Measurements from ENCODE around the gene RBM28.

DNA sequence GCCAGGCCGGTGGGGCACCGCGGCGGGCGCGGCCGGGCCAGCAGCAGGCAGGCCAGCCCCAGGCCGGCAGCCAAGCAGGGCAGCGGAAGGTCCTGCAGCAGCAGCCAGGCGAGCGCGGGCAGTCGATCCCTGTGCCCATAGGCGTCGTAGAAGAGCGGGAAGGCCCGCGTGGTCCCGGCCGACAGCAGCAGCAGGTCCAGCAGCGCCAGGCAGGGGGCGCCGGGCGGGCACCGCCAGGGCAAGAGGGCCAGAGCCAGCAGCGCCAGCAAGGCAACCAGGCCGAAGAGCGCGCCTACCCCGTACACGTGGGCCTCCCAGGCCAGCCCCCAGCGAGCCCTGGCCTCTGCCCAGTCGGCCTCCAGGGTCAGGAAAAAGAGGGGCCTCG is 8.4 kb upstream of the RBM28 start:
- TF ChIP-seq, protein P1, sequence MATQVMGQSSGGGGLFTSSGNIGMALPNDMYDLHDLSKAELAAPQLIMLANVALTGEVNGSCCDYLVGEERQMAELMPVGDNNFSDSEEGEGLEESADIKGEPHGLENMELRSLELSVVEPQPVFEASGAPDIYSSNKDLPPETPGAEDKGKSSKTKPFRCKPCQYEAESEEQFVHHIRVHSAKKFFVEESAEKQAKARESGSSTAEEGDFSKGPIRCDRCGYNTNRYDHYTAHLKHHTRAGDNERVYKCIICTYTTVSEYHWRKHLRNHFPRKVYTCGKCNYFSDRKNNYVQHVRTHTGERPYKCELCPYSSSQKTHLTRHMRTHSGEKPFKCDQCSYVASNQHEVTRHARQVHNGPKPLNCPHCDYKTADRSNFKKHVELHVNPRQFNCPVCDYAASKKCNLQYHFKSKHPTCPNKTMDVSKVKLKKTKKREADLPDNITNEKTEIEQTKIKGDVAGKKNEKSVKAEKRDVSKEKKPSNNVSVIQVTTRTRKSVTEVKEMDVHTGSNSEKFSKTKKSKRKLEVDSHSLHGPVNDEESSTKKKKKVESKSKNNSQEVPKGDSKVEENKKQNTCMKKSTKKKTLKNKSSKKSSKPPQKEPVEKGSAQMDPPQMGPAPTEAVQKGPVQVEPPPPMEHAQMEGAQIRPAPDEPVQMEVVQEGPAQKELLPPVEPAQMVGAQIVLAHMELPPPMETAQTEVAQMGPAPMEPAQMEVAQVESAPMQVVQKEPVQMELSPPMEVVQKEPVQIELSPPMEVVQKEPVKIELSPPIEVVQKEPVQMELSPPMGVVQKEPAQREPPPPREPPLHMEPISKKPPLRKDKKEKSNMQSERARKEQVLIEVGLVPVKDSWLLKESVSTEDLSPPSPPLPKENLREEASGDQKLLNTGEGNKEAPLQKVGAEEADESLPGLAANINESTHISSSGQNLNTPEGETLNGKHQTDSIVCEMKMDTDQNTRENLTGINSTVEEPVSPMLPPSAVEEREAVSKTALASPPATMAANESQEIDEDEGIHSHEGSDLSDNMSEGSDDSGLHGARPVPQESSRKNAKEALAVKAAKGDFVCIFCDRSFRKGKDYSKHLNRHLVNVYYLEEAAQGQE (IDR thresholded peaks at IDR 0.05; ENCODE audit: low read depth): no peak
- no peak for TF ChIP-seq EP300 (IDR thresholded peaks at IDR 0.05; ENCODE audit: borderline replicate concordance)
- TF ChIP-seq YY1 (IDR thresholded peaks at IDR 0.05; ENCODE audit: low read depth): no peak
- TF ChIP-seq RAD21 (IDR thresholded peaks at IDR 0.05; ENCODE audit: low read depth): no peak
